Measurements from ENCODE around the gene NOS1AP. TPM values are rescaled to one million over a fixed set of nuclear protein-coding genes. Genes with fewer than 3 reads are reported as not detected.
"Not testable (repeated sequence)": the region's sequence is repeated elsewhere in the genome, so short reads cannot be mapped to it uniquely, and the experiment has no call there.

NOS1AP gene
- total RNA-seq, 1 donor from 2014 or later = 3.5 TPM

DNA sequence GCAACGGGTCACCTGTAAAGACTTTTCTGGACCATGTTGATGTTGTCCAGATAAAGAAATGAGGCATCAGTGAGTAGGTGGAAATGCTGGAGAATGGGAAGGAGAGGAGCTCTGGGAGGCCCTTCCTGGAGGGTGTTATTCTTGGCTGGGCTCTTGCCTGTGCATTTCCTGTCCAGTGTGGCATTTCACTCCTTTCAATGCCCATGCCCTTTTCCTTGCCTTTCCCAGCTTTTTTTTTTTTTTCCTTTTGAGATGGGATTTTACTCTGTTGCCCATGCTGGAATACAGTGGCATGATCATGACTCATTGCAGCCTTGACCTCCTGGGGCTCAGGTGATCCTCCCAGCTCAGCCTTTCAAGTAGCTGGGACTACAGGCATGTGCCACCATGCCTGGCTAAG lies 11.8 kb downstream of the NOS1AP start:
- intact Hi-C loops (cut with DNase I) = no loop called here
- ATAC-seq = no peak
- no peak for DNase-seq (ENCODE audit: missing footprints)

DNA sequence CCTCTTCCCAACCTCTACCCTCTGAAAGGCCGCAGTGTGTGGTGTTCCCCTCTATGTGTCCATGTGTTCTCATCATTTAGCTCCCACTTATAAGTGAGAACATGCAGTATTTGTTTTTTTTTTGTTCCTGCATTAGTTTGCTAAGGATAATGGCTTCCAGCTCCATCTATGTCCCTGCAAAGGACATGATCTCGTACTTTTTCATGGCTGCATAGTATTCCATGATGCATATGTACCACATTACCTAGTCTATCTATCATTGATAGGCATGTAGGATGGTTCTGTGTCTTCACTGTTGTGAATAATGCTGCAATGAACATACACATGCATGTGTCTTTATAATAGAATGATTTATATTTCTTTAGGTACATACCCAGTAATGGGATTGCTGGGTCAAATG lies 12.6 kb downstream of the NOS1AP start:
- intact Hi-C loops (cut with DNase I); ATAC-seq; DNase-seq (ENCODE audit: missing footprints): not testable (repeated sequence)

DNA sequence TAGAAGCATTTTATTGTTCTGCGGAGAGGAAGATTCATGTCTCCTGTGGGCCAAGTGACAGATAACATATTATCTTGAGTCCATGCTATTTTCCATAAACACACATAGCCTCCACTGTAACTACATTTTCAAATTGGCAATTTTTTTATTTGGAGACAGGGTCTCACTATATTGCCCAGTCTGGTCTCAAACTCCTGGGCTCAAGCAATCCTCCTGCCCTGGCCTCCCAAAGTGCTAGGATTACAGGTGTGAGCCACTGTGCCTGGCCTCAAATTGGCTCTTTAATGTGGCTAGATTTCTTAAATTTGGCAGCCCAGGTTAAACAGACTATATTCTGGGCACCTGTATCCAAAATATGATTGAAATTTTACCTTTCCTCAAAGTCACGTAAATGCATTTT lies 13.8 kb downstream of the NOS1AP start:
- DNase-seq (ENCODE audit: missing footprints) (no peak), ATAC-seq (no peak)
- intact Hi-C loops (cut with DNase I) = no loop called here

DNA sequence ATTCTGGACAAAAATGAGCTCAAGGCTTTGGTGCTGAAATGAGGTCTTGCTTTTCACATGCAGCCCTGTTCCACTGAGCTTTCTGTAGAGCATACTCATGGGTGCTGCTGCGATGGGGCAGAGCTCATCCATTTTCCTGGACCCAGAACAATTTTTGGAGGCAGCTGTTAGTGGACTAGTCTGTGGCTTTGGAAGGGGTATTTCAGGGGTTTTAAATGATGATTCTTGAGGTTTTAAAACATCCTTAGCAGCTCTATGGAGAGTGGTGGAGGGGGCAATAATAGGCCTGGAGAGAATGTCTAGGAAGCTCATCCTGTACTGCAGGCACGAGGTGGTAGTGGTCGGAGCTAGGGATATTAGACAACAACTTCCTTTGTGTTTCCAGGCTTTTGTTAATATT lies 16.5 kb downstream of the NOS1AP start:
- intact Hi-C loops (cut with DNase I) = no loop called here
- ATAC-seq (no peak), DNase-seq (ENCODE audit: missing footprints) (no peak)

DNA sequence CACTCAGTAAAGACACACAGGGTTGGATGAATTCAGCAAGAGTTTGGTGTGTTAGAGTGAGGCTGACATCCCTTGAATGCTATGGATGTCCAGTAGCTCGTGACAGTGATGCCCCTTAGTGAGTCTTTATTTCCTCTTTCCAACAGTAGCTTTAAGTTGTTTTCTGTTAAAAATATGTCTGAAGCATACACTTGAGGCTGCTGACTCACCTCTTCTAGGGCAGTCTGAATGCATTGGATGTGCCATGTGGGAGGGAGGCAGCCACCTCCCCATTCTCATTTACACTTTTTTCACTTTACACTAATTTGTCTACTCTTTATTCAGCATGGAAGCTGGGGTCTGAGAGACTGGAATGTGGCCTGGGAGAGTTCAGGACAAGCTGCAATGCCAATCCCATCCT lies 17.6 kb downstream of the NOS1AP start:
- intact Hi-C loops (cut with DNase I) = no loop called here
- ATAC-seq = no peak
- DNase-seq (ENCODE audit: missing footprints) = no peak

DNA sequence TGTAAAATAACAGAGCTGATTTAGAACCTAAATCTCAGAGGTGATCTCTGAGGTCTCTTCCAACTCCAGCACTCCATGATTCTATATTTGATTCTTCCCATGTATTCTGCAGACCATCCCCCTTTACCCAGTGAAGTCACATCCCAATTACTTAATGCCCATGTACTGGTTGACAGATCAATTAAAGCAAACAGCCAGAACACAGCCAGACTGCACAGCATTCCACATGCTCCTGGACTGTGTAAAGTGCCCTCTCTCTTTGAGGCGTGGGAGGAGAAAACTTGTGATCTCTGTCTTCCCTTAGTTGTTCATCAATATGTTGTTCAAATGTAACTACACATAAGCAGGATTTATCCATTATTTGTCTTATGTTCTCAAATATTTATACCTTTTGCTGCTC lies 18.1 kb downstream of the NOS1AP start:
- intact Hi-C loops (cut with DNase I) = no loop called here
- ATAC-seq = no peak
- no peak for DNase-seq (ENCODE audit: missing footprints)

DNA sequence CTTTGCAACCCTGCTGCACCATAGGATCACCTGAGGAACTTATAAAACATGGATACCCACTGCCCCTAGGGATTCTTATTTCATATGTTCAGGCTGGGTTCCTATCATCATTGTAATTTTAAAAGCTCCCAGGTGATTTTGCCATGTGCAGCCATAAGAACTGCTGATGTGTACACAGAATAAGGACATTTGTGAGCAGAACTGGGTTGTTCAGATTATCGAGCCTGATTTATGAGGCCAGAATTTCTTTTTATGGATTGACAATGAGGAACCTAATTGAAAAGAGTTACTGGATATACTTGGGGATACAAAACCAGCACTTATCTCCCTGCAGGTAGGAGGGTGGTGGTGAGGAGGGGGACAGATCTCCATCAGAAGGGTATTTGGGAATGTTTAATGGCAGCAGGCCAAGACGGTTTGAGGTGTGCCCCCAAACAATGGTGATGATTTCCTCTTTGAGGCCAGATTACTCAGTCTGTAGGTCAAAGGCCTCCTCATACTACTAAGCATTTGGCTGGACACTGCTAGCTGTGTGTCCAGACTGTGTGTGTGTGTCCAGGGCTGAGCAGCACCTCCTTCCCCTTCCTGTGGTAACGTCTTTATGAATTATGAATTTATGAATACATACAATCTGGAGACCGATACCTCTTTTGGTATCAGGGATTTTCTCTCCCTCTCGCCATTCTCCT lies 18.9 kb downstream of the NOS1AP start:
- ATAC-seq (no peak), DNase-seq (ENCODE audit: missing footprints) (no peak)
- intact Hi-C loops (cut with DNase I) = no loop called here

DNA sequence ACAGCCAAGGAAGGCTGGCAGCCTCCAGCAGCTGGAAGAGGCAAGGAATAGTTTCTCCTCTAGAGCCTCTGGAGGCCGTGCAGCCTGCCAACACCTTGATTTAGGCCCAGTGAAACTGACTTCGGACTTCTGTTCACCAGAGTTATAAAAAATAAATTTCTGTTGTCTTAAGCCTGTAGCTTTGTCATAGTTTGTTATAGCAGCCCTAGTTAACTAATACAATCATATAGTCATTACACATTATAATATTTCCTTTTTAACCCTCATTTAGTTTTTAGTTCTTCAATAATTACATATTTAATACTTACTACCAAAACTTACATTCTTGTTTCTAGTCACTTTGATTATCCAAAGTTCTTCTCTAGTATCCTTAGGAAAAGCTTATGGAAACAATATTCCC lies 20.3 kb downstream of the NOS1AP start:
- ATAC-seq = no peak
- no peak for DNase-seq (ENCODE audit: missing footprints)
- intact Hi-C loops (cut with DNase I) = no loop called here

DNA sequence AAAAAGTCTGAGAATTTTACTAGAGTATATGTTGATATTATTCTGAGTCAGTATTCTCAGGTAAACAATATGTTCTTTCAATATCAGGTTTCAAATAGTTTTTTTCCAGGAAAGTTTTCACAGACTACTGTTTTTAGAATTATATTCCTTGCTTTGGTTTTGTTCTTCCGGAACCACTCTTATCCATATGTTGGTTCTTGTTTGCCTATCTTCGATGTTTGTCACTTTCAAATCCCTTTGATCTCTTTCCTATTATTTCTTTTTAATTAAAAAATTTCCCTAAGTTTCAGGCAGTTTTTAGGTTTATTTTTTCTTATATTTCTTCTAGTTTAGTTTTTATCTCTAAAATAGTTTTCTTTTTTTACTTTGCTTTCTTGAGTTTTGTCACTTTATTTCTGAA lies 20.9 kb downstream of the NOS1AP start:
- DNase-seq (ENCODE audit: missing footprints) (no peak), ATAC-seq (no peak)
- intact Hi-C loops (cut with DNase I) = no loop called here

DNA sequence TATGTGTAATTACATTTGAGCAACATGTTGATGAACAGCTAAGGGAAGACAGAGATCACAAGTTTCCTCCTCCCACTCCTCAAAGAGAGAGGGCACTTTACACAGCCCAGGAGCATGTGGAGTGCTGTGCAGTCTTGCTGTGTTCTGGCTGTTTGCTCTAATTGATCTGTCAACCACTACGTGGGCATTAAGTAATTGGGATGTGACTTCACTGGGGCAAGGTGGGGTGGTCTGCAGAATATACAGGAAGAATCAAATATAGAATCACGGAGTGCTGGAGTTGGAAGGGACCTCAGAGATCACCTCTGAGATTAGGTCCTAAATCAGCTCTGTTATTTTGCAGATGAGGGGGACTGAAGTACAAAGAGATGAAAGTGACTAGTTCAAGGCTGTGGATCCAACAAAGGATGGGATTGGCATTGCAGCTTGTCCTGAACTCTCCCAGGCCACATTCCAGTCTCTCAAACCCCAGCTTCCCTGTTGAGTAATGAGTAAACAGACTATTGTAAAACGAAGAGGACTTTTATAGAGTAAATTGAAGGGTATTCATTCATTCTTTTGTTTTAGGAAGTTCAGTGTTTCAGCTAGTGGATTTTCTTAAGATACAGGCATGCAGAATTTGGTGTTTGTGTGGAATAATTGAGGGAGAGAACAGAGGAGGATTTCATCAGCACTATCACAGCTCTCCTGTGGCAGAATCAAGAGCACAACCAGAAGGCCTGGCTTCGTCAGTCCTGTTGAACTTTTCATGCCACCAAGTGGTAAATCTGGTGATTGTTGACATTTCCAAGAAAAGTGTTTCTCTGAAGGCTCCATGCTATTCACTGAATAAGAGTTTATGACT lies 22.4 kb downstream of the NOS1AP start:
- no peak for DNase-seq (ENCODE audit: missing footprints)
- intact Hi-C loops (cut with DNase I) = no loop called here
- no peak for ATAC-seq

DNA sequence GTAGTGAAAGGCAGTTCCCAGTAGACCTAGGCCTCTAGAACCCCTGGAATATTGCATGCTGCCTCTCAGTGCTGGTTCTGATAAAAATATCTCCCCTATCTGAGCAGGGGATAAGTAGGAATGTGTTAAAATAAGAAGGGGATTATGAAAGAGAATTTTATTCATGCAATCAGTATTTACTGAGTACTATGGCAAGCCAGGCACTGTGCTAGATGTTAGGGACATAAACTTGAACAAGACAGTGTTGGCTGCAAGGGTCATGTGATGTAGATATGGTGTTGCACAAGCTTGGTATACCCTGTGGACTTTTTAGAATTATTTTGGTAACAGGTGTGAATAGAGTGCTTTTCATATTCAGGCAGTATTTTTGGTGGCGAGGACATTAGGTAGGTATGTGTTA lies 23.6 kb downstream of the NOS1AP start:
- DNase-seq (ENCODE audit: missing footprints) = no peak
- ATAC-seq = no peak
- intact Hi-C loops (cut with DNase I) = no loop called here

DNA sequence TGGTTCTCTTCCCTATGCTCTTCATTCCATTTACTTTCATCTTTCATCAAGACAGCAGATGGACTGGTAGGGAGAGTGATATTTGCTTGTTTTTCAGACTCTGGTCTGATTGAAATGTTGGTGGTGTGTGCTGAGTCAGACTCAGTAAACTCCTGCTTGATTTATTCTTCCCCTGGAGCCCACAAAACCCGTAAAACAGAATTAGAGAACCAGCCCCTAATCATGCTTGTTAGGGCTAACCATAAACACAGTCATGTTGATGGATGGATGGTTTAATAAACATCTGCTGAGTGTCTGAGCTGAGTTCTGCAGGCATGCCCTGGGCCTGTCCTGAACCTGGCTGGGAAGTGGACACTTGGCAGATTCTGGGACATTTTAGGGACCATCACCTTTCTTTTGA lies 24.8 kb downstream of the NOS1AP start:
- no peak for ATAC-seq
- DNase-seq (ENCODE audit: missing footprints) = no peak
- intact Hi-C loops (cut with DNase I) = no loop called here

DNA sequence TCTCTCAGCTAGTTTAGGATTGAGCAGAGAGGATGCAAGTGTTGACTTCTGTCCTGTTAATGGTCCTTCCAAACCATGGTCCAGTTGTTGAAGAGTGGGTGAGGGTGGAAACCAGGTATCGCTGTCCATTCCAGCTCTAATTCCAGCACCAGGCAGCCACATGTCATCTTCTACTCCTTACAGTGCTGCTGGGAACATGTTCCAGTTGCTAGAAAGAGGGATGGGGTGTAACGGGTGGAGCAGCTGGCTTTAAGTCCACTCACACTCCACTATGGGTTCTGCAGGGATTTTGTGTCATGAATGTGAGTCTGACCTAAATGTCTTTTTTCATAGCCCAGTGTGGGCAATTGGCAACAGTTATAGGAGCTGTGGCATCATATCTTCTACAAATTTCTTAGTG lies 25.2 kb downstream of the NOS1AP start:
- DNase-seq (ENCODE audit: missing footprints) (no peak), ATAC-seq (no peak)
- intact Hi-C loops (cut with DNase I) = no loop called here

DNA sequence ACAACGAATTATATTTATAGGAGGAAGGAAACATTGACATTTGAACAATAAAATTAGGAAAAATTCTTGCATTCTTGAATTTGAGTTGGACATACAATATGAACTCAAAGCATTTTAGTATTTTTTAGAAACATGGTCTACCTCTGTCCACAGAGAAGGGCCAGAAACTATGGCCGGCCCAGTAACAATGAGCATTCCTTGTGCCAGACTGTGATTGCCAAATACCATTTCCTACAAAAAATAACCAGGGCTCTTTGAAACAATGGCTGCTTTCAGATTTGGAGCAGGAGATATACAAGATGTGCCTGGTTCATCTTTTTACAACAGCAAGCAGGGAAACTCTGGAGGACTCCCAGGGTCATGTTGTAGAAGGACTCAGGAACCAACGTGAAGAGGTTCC lies 38.4 kb downstream of the NOS1AP start:
- no peak for DNase-seq (ENCODE audit: missing footprints)
- intact Hi-C loops (cut with DNase I) = no loop called here
- no peak for ATAC-seq

DNA sequence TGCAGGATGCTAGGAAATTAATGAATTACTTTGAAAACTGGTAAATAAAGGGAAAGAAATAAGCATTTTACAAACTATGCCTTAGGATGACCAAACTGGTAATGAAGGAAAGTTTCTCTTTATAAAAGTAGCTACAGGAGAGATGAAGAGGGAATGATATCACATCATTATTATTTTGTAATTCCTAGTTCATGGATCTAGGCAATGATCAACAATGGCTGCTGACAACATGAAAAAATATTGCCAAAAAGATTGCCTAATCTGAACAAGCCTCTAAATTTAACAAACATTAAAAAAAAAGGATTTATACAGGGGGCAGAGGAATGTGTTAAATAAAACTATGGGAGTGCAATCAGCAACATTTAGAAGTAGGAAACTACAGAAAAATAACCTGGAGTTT lies 38.9 kb downstream of the NOS1AP start:
- DNase-seq (ENCODE audit: missing footprints) = no peak
- no peak for ATAC-seq
- intact Hi-C loops (cut with DNase I) = no loop called here

DNA sequence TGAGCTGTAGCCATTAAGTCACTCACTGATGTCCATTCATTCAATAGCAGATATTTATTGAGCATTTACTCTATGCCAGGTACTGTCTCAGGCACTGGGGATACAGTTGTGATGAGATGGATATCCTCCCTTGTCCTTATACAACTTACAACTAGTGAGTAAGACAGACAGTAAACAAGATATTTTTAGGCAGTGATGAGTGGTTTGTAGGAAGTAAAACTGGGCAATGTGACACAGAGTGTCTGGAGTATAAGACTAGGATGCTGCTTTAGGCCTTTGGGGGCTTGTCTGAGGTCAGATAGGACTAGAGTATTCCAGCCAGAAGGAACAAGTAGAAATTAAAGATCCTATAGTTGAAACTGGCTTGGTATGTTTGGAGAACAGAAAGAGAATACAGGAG lies 41.4 kb downstream of the NOS1AP start:
- DNase-seq (ENCODE audit: missing footprints) (no peak), ATAC-seq (no peak)
- intact Hi-C loops (cut with DNase I) = no loop called here

DNA sequence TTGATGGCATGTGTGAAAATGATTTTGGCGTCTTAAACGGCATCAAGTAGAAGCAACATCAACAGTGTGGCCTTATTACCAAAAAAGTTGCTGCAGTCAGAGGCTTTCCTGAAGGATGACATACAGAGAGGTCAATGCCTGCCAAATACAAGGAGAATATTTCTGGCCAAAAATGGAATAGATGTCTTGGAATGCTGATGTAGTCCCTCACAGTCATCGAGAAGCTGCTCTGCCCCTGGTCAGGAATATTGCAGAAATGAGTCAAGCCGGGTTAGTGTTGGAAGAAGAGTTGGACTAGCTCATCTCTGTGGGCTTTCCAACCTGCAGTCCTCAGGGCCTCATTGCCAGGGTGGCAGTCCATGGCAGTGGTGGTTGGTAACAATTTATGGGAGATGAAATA lies 42.1 kb downstream of the NOS1AP start:
- intact Hi-C loops (cut with DNase I) = no loop called here
- ATAC-seq = no peak

DNA sequence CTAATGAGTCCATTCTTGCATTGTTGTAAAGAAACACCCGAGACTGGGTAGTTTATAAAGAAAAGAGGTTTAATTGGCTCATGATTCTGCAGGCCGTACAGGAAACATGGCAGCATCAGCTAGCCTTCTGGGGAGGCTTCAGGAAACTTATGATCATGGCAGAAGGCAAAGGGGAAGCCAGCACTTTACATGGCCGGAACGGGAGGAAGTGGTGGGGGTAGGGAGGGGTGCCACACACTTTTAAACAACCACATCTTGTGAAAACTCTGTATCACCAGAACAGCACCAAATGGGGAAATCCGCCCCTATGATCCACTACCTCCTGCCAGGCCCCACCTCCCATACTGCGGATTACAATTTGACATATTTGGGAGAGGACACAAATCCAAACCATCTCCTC lies 43.9 kb downstream of the NOS1AP start:
- intact Hi-C loops (cut with DNase I) = no loop called here
- DNase-seq (ENCODE audit: missing footprints) (no peak), ATAC-seq (no peak)

More for the DNA sequence above, 42.1 kb downstream of the NOS1AP start:
- DNase-seq (ENCODE audit: missing footprints) = no peak

DNA sequence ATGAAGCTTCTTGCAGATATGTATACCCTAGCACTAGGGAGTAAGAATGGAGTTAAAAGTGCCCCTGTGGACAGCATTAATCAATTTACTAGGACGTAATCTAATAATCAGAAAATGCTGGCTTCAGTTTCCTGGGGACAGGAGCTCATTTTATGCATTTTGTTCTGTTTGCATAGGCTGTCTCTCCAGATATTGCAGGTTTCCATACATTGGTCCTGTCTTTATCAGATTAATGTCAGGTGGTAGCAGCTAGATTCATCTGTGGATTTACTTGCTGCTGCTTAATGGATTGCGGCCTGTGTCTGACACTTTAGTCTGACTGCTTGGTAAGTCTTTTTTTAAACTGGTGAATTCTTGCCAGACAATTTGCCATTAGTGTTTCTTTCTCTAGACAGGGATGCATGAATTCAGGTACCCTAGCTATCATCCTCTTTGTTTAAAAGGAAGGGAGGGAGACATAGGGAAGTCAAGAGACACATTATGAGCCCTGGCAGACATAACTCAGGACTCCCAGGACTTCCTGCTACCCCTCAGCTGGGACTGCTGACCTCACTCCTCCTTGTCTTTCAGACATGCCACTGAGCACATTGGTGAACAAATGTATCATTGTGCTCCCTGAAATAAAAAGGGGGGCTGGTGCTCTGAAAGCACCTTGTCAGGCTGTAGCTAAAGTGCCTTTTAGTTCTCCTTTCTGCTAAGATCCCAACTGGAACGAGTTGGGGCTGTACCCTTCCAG lies 47.7 kb downstream of the NOS1AP start:
- intact Hi-C loops (cut with DNase I) = no loop called here
- no peak for DNase-seq (ENCODE audit: missing footprints)
- no peak for ATAC-seq

DNA sequence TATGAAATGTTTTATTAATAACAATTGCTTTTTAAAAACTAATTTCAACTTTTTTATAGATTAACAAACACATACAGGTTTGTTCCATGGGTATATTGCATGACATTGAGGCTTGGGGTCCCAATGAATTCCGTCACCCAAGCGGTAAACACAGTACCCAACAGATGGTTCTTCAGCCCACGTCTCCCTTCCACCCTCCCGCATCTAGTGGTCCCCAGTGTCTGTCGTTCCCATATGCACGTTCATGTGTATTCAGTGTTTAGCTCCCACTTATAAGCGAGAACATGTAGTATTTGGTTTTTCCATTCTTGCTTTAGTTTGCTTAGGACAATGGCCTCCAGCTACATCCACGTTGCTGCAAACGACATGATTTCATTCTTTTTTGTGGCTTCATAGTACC lies 48.6 kb downstream of the NOS1AP start:
- intact Hi-C loops (cut with DNase I) = no loop called here
- DNase-seq (ENCODE audit: missing footprints) (no peak), ATAC-seq (no peak)
